Activated CD4-positive, alpha-beta T cell treated with anti-CD3 and anti-CD28 coated beads for 4 hours (primary cell): ENCODE data around the gene MAFG.

ENCODE experiments used
- DNase-seq, 2 donors: peaks; one replicate each; pipeline ENCODE4 v3.0.0-alpha.2; 2020

Gene MAFG

GRCh38 chr17:81907219-81908145 is 20.1 kb downstream of the MAFG start:
- no peak for DNase-seq

- DNase-seq: no peak
Observed at GRCh38 chr17:81906476-81907218, 20.9 kb downstream of the MAFG start.

GRCh38 chr17:81905993-81906392 is 21.5 kb downstream of the MAFG start:
- no peak for DNase-seq

GRCh38 chr17:81905424-81905875 is 22.1 kb downstream of the MAFG start:
- DNase-seq: no peak

GRCh38 chr17:81904600-81905423 is 22.7 kb downstream of the MAFG start:
- DNase-seq: no peak

GRCh38 chr17:81903896-81904599 is 23.5 kb downstream of the MAFG start:
- DNase-seq: no peak

GRCh38 chr17:81903415-81903831 is 24.1 kb downstream of the MAFG start:
- DNase-seq: no peak

- DNase-seq: no peak
Observed at GRCh38 chr17:81902653-81903414, 24.7 kb downstream of the MAFG start.

GRCh38 chr17:81902023-81902652 is 25.4 kb downstream of the MAFG start, which contains the start of gene NPB:
TSS of gene NPB (plus strand) at chr17:81902238. CDS start at chr17:81902278, 40 bp downstream.
- no peak for DNase-seq

- DNase-seq: no peak
Observed at GRCh38 chr17:81901167-81902022, 26.1 kb downstream of the MAFG start.

- DNase-seq: no peak
Observed at GRCh38 chr17:81900181-81900820, 27.2 kb downstream of the MAFG start.

- no peak for DNase-seq
Observed at GRCh38 chr17:81899514-81900166, 27.9 kb downstream of the MAFG start.

GRCh38 chr17:81898885-81899284 is 28.6 kb downstream of the MAFG start:
- no peak for DNase-seq

- no peak for DNase-seq
Observed at GRCh38 chr17:81898029-81898866, 29.3 kb downstream of the MAFG start.

GRCh38 chr17:81895400-81895799 is 32.1 kb downstream of the MAFG start:
- no peak for DNase-seq

GRCh38 chr17:81891303-81891552 is 36.3 kb downstream of the MAFG start:
- no peak for DNase-seq

- no peak for DNase-seq
Observed at GRCh38 chr17:81890447-81891302, 36.9 kb downstream of the MAFG start.
